KG1 (cell line): Measurements from ENCODE around the gene EXOSC5.
"Not testable (repeated sequence)": the region's sequence is repeated elsewhere in the genome, so short reads cannot be mapped to it uniquely, and the experiment has no call there.

ENCODE experiments used
- DNase-seq: peaks from one replicate; lab custom pipeline; 2025; lab: John Stamatoyannopoulos, UW

EXOSC5 gene

DNA sequence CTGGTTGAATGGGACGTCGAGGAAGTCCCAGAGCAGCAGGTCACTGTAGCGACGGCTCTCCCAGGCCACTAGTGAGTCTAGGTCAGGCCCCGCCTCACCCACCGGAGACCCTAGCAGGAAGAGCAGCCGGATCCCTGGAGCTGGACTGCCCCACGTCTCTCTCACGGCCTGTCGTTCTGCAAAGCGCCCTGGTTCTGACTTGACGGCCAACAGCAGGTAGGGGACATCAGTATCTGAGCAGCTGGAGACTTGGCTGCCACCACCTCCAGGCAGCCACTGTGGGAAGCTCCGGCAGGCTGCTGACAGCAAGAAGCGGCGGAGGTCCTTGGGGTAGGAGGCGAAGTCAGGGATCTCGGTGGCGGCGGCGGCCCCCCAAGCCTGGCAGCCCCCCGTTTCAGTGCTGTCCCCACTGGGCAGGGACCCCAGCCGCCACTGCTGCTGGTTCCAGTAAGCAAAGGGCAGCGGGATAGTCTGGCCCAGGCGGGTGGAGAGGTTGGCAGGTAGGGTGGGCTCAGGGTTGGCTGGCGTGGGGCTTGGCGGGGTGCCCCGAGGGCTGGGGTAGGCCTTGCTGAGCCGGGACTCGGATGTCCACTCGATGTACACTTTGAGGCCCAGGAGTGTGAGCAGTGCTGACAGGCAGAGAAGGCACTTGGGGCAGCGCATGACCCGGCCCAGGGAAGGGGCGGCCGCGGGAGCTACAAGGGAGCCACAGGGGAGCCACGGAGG lies 29.1 kb upstream of the EXOSC5 start:
- no peak for DNase-seq

- no peak for DNase-seq
These were observed 28.3 kb upstream of the EXOSC5 start for GRCh38 chr19:41425174-41426115.

DNA sequence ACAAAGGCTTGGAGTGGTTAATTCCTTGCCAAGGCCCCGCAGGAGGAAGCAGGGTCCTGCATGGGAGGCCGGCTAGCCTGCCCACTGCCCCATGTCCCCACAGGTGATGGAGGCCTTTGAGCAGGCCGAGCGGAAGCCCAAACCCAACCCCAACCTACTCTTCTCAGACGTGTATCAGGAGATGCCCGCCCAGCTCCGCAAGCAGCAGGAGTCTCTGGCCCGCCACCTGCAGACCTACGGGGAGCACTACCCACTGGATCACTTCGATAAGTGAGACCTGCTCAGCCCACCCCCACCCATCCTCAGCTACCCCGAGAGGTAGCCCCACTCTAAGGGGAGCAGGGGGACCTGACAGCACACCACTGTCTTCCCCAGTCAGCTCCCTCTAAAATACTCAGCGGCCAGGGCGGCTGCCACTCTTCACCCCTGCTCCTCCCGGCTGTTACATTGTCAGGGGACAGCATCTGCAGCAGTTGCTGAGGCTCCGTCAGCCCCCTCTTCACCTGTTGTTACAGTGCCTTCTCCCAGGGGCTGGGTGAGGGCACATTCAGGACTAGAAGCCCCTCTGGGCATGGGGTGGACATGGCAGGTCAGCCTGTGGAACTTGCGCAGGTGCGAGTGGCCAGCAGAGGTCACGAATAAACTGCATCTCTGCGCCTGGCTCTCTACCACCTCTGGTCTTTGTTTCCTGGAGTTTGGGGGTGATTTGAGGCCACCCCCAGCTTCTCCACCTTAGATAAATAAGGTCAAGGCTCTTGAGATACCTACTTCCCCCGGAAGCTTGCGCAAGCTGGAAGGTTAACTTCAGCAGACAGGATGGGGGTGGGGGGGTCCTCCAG lies 27.4 kb upstream of the EXOSC5 start:
- no peak for DNase-seq

DNA sequence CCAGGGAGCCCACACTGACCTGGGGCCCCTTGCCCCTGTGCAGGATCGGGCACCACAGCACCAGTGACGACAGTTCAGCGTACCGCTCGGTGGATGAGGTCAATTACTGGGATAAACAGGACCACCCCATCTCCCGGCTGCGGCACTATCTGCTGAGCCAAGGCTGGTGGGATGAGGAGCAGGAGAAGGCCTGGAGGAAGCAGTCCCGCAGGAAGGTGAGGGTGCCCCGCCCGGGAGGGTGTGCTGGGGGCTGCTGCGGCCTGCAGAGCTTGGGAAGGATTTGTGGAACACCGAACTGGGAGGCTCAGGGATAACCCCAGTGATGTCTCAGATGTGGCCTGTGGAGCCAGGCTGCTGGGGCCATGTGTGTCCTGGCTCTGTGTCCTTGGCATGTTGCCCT lies 25.8 kb upstream of the EXOSC5 start:
- DNase-seq: no peak

DNA sequence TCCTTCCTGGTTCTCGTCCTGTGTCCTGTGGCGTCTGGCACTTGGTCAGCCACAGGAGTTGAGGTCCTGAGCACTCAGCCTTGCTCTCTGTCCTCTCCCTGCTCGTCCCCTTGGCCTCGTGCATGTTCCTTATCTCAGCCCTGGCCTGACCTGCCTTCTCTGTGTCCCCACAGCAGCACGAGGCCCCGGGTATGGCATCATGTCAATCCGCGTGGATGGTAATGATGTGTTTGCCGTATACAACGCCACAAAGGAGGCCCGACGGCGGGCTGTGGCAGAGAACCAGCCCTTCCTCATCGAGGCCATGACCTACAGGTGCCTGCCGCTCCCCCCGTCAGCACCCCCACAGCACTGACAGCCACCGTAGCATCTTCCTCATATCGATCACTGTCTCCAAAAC lies 25.3 kb upstream of the EXOSC5 start:
- DNase-seq: no peak

GRCh38 chr19:41421973-41422372 lies 24.8 kb upstream of the EXOSC5 start:
- DNase-seq: no peak

DNA sequence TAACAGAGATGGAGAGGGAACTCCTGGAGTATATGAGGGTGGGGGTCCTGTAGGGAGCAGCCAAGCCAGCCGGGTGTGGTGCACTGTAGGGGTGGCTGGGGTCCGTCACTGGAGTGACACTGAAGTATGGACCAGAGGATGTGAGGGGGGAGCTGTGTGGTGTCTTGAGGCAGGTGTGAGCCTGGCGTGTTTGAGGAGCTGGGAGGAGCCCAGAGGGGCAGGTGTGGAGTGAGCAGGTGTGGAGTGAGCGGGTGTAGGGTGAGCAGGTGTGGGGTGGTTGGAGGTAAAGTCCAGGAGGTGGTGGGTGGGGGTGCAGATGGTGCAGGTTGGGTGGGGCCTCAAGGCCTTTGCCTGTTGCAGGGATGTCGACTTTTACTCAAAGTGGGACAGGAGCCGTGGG lies 24.2 kb upstream of the EXOSC5 start:
- no peak for DNase-seq

- DNase-seq: peak; percentile 27
These were observed 23.1 kb upstream of the EXOSC5 start for GRCh38 chr19:41420101-41420880.

GRCh38 chr19:41416194-41416674 lies 19.1 kb upstream of the EXOSC5 start:
- DNase-seq: no peak

GRCh38 chr19:41415154-41415571 lies 18.0 kb upstream of the EXOSC5 start:
- no peak for DNase-seq

- DNase-seq: no peak
These were observed 17.3 kb upstream of the EXOSC5 start for GRCh38 chr19:41414461-41414860.

DNA sequence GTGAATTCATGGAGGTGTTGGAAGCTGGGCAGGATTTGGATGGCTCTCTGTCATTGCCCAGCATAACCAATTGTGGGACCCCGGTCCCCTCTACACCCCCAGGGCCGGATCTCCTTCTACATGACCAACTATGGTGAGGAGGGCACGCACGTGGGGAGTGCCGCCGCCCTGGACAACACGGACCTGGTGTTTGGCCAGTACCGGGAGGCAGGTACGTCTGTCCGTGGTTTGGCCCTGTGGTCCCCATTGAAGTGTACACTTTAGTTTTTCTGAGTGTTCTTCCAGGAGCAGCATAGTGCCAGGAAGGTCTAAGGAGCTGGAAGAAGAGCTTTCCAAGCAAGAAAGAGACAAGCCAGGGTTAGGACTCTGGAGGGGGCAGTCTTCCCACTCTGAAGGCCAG lies 16.8 kb upstream of the EXOSC5 start:
- DNase-seq: no peak

GRCh38 chr19:41412953-41413352 lies 15.8 kb upstream of the EXOSC5 start:
- DNase-seq: no peak

DNA sequence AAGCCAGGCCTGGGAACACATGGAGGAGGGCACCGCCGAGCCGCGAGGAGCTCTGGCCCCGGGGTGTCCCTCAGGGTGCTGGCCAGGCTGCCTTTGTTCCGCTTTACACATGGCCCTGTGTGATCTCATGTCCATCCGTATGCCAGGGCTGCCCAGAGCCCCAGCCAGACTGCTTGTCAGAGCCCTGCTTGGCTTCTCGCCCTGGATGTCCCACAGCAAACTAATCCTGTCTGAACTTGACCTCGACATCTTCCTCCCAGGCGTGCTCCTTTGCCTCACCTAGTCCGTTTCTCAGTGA lies 14.8 kb upstream of the EXOSC5 start:
- DNase-seq: no peak

- DNase-seq: no peak
These were observed 14.2 kb upstream of the EXOSC5 start for GRCh38 chr19:41411100-41411967.

GRCh38 chr19:41410336-41411054 lies 13.3 kb upstream of the EXOSC5 start:
- no peak for DNase-seq

DNA sequence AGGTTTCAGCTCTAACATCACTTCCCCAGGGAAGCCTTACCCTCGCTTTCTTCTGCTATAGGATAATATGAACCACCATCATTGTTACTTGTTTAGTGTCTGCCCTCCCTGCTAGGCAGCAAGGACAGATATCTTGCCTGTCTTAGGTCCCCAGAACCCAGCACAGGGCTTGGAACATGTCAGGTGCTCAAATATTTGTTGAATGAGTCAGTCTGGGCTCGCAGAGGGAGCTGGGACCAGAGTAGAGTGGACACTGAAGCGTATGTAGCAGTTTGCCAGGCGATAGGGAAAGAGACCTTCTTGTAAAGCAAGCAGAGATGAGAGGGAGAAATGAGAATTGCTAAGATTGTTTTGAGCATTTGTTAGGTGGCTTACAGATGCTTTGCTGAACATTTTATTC lies 12.1 kb upstream of the EXOSC5 start:
- no peak for DNase-seq

DNA sequence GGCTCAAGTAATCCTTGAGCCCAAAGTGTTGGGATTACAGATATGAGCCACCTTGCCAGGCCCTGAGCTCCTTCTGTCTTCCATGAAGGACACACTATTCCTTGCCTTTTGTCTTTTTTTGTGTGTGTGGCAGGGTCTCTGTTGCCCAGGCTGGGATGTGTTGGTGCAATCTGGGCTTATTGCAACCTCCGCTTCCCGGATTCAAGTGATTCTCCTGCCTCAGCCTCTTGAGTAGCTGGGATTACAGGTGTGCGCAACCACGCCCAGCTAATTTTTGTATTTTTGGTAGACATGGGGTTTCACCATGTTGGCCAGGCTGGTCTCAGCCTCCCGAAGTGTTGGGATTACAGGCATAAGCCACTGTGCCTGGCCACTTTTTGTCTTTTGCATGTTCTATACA lies 11.7 kb upstream of the EXOSC5 start:
- DNase-seq: not testable (repeated sequence)

DNA sequence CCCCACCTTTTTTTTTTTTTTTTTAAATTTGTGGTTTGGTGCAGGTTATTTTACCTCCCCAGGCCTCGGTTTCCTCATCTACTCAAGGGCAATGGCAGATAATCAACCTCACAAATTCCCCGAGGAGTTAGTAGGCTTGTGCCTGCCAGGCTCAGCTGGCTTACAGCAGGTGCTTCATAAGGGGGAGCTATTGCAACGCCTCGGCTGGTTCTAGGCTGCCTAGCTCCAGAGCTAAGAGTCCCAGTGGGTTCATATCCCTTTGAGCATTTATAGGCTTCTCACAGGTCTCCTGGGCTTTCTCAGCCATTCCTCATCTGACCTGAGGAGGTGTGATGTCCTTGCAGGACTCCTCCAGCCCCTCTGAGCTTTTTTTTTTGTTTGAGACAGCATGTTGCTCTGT lies 11.1 kb upstream of the EXOSC5 start:
- DNase-seq: no peak

DNA sequence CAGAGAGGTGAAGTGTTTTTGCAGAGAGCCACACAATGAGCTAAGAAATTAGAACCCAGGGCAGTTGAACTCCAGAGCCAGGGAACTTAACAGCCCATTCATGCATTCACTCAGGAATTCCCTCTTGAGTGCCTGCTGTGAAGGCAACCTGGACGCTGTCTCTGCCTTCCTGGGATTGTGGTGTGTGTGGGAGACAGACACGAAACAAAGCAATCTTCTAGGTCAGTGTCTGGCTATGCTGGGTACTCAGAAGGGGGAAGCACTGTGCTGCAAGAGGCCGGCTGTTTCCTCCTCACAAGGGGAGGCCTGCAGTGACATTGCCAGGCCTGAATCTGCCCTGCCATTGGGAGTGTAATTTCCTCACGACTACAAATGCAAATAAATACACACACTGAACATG lies 10.1 kb upstream of the EXOSC5 start:
- no peak for DNase-seq
